ENCODE measurements around the gene AQR. TPM values are rescaled to one million over a fixed set of nuclear protein-coding genes. Genes with fewer than 3 reads are reported as not detected.
"Not testable (repeated sequence)": the region's sequence is repeated elsewhere in the genome, so short reads cannot be mapped to it uniquely, and the experiment has no call there.

The AQR gene
- total and polyA plus RNA-seq, 5 donors = 7.4 to 17.2 (median 13.7) TPM

GRCh38 chr15:34813446-34814190 is 155.9 kb downstream of the AQR start:
- no peaks in the 10 kb centered on the region for H3K27me3 ChIP-seq (ENCODE audit: control insufficient read depth, insufficient read depth)
- peaks cover 3% of the 10 kb centered on the region for H3K4me1 ChIP-seq (ENCODE audit: control insufficient read depth, insufficient read depth, low read length)
- intact Hi-C loops (cut with DNase I) = no loop called here
- H3K9me3 ChIP-seq (ENCODE audit: control insufficient read depth, low read length) = no peaks in the 10 kb centered on the region
- ATAC-seq (no peak), DNase-seq (no peak)
- H3K4me3 ChIP-seq (ENCODE audit: low read length) = no peak overlapping the region
- no peak overlapping the region for H3K27ac ChIP-seq (ENCODE audit: low read length)
- 30% methylated on average over 3 of the region's 3 CpGs for WGBS

GRCh38 chr15:34812868-34813365 is 156.6 kb downstream of the AQR start:
- H3K4me1 ChIP-seq (ENCODE audit: control insufficient read depth, insufficient read depth, low read length); H3K27ac ChIP-seq (ENCODE audit: low read length); DNase-seq; H3K27me3 ChIP-seq (ENCODE audit: control insufficient read depth, insufficient read depth); intact Hi-C loops (cut with DNase I); H3K4me3 ChIP-seq (ENCODE audit: low read length); ATAC-seq; H3K9me3 ChIP-seq (ENCODE audit: control insufficient read depth, low read length): not testable (repeated sequence)
- 41% methylated on average over 9 of the region's 9 CpGs for WGBS

DNA sequence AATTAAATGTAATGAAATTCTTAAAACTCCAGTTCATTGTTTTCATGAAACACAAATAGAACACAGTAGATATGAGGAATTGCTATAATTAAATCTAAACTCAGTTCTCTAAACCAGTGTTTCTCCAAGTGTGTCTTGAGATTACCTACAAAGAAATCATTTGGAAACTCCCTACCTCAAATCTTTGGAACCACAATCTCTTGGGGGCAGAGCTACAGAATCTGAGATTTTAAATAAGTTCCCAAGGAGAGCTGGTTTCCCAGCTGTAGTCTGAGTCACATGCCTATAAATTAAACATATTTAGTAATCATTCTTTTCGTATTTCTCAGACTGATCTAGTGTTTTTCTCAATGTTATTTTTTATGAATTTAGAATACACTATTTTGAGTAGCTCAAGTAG is 157.2 kb downstream of the AQR start:
- Histone ChIP-seq H3K4me1 (ENCODE audit: control insufficient read depth, insufficient read depth, low read length) (peaks cover 3% of the 10 kb centered on the region), H3K4me3 (ENCODE audit: low read length) (no peak overlapping the region), H3K9me3 (ENCODE audit: control insufficient read depth, low read length) (no peaks in the 10 kb centered on the region), H3K27me3 (ENCODE audit: control insufficient read depth, insufficient read depth) (no peaks in the 10 kb centered on the region), H3K27ac (ENCODE audit: low read length) (no peak overlapping the region)
- ATAC-seq (no peak), DNase-seq (no peak)
- WGBS = 78% methylated on average over 1 of the region's 1 CpG
- intact Hi-C loops (cut with DNase I) = no loop called here

GRCh38 chr15:34810443-34811129 is 159.0 kb downstream of the AQR start:
- Histone ChIP-seq H3K4me1 (ENCODE audit: control insufficient read depth, insufficient read depth, low read length) (peaks cover 3% of the 10 kb centered on the region), H3K27ac (ENCODE audit: low read length) (peak overlapping the region; percentile 39), H3K4me3 (ENCODE audit: low read length) (no peak overlapping the region), H3K27me3 (ENCODE audit: control insufficient read depth, insufficient read depth) (no peaks in the 10 kb centered on the region), H3K9me3 (ENCODE audit: control insufficient read depth, low read length) (no peaks in the 10 kb centered on the region)
- 65% methylated on average over 5 of the region's 5 CpGs for WGBS
- intact Hi-C loops (cut with DNase I) = no loop called here
- ATAC-seq (peak in 1 of 2 donors; percentile 69), DNase-seq (peak in 1 of 3 donors; percentile 12)

DNA sequence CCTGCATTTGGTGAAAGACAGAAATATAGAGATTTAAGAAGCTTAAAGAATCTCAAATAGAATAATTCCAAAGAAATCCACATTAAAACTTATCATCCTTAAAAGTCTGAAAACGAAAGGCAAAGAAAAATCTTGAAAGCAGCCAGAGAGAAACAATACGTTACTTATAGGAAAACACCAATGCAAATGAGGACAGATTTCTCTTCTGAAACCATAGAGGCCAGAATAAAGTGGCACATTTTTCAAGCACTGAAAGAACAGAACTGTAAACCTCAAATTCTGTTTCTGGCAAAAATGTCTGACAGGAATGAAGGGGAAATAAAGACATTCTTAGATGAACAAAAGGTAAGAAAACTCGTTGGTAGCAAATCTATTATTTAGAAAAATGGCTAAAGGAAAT is 160.4 kb downstream of the AQR start:
- Histone ChIP-seq H3K27ac (ENCODE audit: low read length) (no peak overlapping the region), H3K4me3 (ENCODE audit: low read length) (no peak overlapping the region), H3K9me3 (ENCODE audit: control insufficient read depth, low read length) (no peaks in the 10 kb centered on the region), H3K4me1 (ENCODE audit: control insufficient read depth, insufficient read depth, low read length) (peaks cover 3% of the 10 kb centered on the region), H3K27me3 (ENCODE audit: control insufficient read depth, insufficient read depth) (no peaks in the 10 kb centered on the region)
- DNase-seq = no peak
- intact Hi-C loops (cut with DNase I) = no loop called here
- 70% methylated on average over 3 of the region's 3 CpGs for WGBS
- ATAC-seq = no peak

DNA sequence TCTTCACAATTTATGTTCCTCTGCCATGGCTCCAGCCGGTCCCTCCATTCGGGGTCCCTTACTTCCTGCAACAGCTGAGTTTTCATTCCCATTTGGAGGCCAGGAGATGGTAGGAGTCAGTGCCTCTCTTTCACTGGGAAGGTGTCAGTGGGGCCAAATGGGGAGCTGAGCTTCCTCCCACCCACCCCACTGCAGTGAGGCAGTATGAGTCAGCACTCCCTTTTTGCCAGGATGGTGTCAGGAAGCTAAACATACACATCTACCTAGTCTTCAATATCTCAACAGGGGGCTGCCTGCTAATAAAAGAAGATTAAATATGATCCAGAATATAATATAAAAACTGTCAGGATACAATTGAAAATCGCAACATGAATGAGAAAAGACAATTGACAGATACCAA is 161.5 kb downstream of the AQR start:
- ATAC-seq = no peak
- intact Hi-C loops (cut with DNase I) = no loop called here
- no peak overlapping the region for H3K27ac ChIP-seq (ENCODE audit: low read length)
- H3K27me3 ChIP-seq (ENCODE audit: control insufficient read depth, insufficient read depth) = peaks cover under 1% of the 10 kb centered on the region
- H3K4me3 ChIP-seq (ENCODE audit: low read length) = no peak overlapping the region
- WGBS = 88% methylated on average over 3 of the region's 3 CpGs
- H3K4me1 ChIP-seq (ENCODE audit: control insufficient read depth, insufficient read depth, low read length) = peaks cover 2% of the 10 kb centered on the region
- no peak for DNase-seq
- no peaks in the 10 kb centered on the region for H3K9me3 ChIP-seq (ENCODE audit: control insufficient read depth, low read length)

- WGBS = 86% methylated on average over 8 of the region's 8 CpGs
- H3K4me3 ChIP-seq (ENCODE audit: low read length); DNase-seq; H3K27ac ChIP-seq (ENCODE audit: low read length); H3K4me1 ChIP-seq (ENCODE audit: control insufficient read depth, insufficient read depth, low read length); H3K27me3 ChIP-seq (ENCODE audit: control insufficient read depth, insufficient read depth); intact Hi-C loops (cut with DNase I); H3K9me3 ChIP-seq (ENCODE audit: control insufficient read depth, low read length); ATAC-seq: not testable (repeated sequence)
These were observed 162.3 kb downstream of the AQR start for GRCh38 chr15:34807241-34807640.

DNA sequence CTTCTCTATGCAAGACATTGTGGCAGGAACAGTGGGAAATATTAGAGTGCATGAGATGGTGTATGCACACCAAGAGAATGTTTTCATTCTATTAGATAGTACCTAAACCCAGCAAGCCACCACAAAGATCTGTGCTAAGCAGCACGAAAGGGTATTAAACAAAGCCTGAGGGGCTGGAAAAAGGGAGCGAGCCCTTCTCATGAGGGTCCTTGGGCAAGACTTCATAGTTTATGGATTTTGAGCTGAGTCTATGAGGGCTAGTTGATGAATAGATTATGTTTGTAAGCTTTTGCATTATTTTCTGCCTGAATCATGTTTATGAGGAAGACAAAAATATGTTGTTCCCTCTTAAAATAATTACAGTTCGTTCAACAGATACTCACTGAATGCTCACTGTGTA is 164.8 kb downstream of the AQR start:
- no peaks in the 10 kb centered on the region for H3K9me3 ChIP-seq (ENCODE audit: control insufficient read depth, low read length)
- H3K27me3 ChIP-seq (ENCODE audit: control insufficient read depth, insufficient read depth) = peaks cover 2% of the 10 kb centered on the region
- ATAC-seq (no peak), DNase-seq (no peak)
- no peak overlapping the region for H3K27ac ChIP-seq (ENCODE audit: low read length)
- H3K4me1 ChIP-seq (ENCODE audit: control insufficient read depth, insufficient read depth, low read length) = peaks cover 2% of the 10 kb centered on the region
- intact Hi-C loops (cut with DNase I) = no loop called here
- 67% methylated on average over 3 of the region's 3 CpGs for WGBS
- H3K4me3 ChIP-seq (ENCODE audit: low read length) = no peak overlapping the region

DNA sequence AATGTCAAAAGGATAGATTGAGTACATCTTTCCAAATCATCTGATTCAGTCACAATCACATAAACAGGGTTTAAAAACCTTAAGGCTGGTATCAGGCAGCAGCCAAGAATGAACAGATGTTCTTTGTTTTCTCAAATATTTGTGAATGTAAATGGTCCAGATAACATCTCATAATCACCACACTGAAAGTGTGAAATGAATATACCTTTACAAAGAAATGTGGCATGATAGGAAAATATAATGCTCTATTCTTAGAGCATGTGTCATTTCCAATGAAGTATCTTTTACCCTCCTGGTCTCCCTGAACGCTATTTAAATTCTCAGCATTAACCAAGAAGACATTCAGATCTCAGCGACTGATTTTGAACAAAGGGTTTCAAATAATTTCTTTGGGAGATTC is 165.4 kb downstream of the AQR start:
- Histone ChIP-seq H3K4me3 (ENCODE audit: low read length) (no peak overlapping the region), H3K4me1 (ENCODE audit: control insufficient read depth, insufficient read depth, low read length) (peaks cover 7% of the 10 kb centered on the region), H3K27me3 (ENCODE audit: control insufficient read depth, insufficient read depth) (peaks cover 2% of the 10 kb centered on the region), H3K27ac (ENCODE audit: low read length) (no peak overlapping the region), H3K9me3 (ENCODE audit: control insufficient read depth, low read length) (no peaks in the 10 kb centered on the region)
- intact Hi-C loops (cut with DNase I) = no loop called here
- ATAC-seq (no peak), DNase-seq (no peak)
- WGBS = 60% methylated on average over 2 of the region's 2 CpGs

- peaks cover 7% of the 10 kb centered on the region for H3K4me1 ChIP-seq (ENCODE audit: control insufficient read depth, insufficient read depth, low read length)
- ATAC-seq = no peak
- H3K9me3 ChIP-seq (ENCODE audit: control insufficient read depth, low read length) = no peaks in the 10 kb centered on the region
- no peak overlapping the region for H3K27ac ChIP-seq (ENCODE audit: low read length)
- 70% methylated on average over 7 of the region's 7 CpGs for WGBS
- DNase-seq = no peak
- H3K4me3 ChIP-seq (ENCODE audit: low read length) = no peak overlapping the region
- H3K27me3 ChIP-seq (ENCODE audit: control insufficient read depth, insufficient read depth) = peaks cover 2% of the 10 kb centered on the region
- intact Hi-C loops (cut with DNase I) = no loop called here
These were observed 166.5 kb downstream of the AQR start for GRCh38 chr15:34802803-34803750.

All from right cardiac atrium (tissue), 5 donors.